Measurements from ENCODE around the gene ELF1. TPM values are rescaled to one million over a fixed set of nuclear protein-coding genes. Genes with fewer than 3 reads are reported as not detected.
A peak's percentile ranks its signal among the peaks of the same experiment; 100 is the strongest.
"Not testable (repeated sequence)": the region's sequence is repeated elsewhere in the genome, so short reads cannot be mapped to it uniquely, and the experiment has no call there.

ELF1 gene
- total and polyA plus RNA-seq, 5 experiments from 2014 or later = 127 to 200 (median 155) TPM

DNA sequence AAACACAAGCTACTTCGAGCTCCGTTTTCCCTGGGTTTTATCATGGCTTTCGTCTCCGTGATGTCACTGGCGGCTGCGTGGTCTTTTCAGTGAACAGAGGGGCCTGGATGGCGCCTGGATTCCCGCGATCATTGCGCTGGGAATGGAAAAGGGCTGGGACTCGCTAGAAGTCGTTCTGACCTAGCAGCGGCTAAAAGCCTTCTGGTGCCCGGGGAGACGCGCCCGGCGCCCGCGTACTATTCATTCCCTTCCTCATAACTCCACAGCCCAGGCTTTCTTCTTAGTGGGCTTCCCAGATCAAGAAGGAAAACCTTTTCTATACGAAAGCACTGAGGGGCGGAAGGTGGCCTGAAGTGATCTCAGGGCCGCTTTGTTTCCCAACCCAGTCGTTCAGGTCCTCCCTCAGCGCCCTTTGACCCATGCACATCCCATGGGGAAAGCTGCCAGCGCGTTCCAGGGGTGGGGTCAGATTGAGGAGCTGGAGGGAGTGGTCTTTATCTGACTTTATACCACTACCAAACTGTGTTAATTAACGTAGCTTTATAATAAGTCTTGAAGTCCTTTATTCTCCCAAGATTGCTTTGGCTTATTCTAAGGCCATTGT lies 96.6 kb downstream of the ELF1 start:
- peak overlapping the region; percentile 43 to 97 (median 73) for H3K4me3 Mint-ChIP-seq
- H3K36me3 Mint-ChIP-seq = peaks cover 0 to 2% (median 2%) of the 10 kb centered on the region in 3 donors
- DNase-seq (peak in 2 of 10 donors; percentile 11 to 13), ATAC-seq (no peak)
- peaks cover 0 to 2% (median 0%) of the 10 kb centered on the region in 9 donors for H3K9me3 Mint-ChIP-seq
- H3K4me1 Mint-ChIP-seq = peaks cover 11 to 27% (median 24%) of the 10 kb centered on the region in 4 donors
- H3K27me3 Mint-ChIP-seq = no peaks in the 10 kb centered on the region
- POLR2A ChIA-PET = interaction anchor here (1.0 to 2.9 kb wide), 9 partner anchors 12 to 435 kb away, joined by 3 to 26 read pairs (median 9); partner anchors contain the start of genes ELF1, MRPS31, SLC25A15 and WBP4
- peak overlapping the region; percentile 27 to 98 (median 78) for H3K27ac Mint-ChIP-seq

DNA sequence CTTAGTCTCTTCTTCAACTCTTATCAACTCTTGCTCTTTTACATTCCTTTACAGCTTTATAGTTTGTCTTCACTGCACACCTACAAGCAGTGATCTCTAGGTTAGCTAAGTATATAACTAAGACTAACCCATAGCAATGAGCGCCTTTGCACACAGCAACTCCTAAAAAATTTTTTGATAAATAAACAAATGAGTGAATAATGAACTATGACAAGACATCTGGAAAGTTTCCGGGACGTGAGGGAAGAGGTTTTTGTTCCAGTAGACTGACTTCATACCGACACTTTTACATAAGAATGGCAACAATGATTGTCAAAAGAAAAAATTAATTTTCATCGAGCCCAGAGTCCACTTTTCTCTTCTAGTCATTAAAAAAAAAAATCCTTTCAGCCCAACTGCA lies 98.3 kb downstream of the ELF1 start:
- H3K36me3 Mint-ChIP-seq = peaks cover 0 to 9% (median 2%) of the 10 kb centered on the region in 3 donors
- POLR2A ChIA-PET = interaction anchor here (0.8 to 2.9 kb wide), 10 partner anchors 14 to 151 kb away, joined by 3 to 26 read pairs (median 9); partner anchors contain the start of genes ELF1, MRPS31, SLC25A15 and WBP4
- DNase-seq (no peak), ATAC-seq (no peak)
- H3K9me3 Mint-ChIP-seq = no peaks in the 10 kb centered on the region
- H3K27me3 Mint-ChIP-seq = no peaks in the 10 kb centered on the region
- H3K27ac Mint-ChIP-seq = peak overlapping the region; percentile 93 to 98 (median 96)
- H3K4me1 Mint-ChIP-seq = peaks cover 20 to 39% (median 38%) of the 10 kb centered on the region in 4 donors
- peak overlapping the region; percentile 94 to 99 (median 96) for H3K4me3 Mint-ChIP-seq

DNA sequence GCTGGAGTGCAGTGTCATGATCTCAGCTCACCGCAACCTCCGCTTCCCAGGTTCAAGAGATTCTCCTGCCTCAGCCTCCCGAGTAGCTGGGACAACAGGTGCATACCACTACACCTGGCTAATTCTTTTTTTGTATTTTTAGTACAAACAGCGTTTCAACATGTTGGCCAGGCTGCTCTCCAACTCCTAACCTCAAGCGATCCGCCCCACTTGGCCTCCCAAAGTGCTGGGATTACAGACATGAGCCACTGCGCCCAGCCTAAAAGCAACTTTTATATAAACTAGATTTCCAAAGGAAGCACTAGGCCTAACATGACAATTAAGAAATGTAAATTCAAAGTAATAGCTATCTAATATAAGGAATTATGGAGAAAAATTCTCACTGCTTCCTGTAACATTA lies 99.2 kb downstream of the ELF1 start:
- not testable (repeated sequence) for H3K27ac Mint-ChIP-seq, H3K27me3 Mint-ChIP-seq, DNase-seq, H3K36me3 Mint-ChIP-seq, ATAC-seq, H3K9me3 Mint-ChIP-seq
- Mint-ChIP-seq H3K4me1 (peaks cover 23 to 48% (median 41%) of the 10 kb centered on the region in 4 donors), H3K4me3 (peak overlapping the region; percentile 60 to 99 (median 96))
- POLR2A ChIA-PET = interaction anchor here (1.3 to 2.9 kb wide), 2 partner anchors 122 to 130 kb away, joined by 3 to 13 read pairs; partner anchors contain the start of gene SLC25A15

DNA sequence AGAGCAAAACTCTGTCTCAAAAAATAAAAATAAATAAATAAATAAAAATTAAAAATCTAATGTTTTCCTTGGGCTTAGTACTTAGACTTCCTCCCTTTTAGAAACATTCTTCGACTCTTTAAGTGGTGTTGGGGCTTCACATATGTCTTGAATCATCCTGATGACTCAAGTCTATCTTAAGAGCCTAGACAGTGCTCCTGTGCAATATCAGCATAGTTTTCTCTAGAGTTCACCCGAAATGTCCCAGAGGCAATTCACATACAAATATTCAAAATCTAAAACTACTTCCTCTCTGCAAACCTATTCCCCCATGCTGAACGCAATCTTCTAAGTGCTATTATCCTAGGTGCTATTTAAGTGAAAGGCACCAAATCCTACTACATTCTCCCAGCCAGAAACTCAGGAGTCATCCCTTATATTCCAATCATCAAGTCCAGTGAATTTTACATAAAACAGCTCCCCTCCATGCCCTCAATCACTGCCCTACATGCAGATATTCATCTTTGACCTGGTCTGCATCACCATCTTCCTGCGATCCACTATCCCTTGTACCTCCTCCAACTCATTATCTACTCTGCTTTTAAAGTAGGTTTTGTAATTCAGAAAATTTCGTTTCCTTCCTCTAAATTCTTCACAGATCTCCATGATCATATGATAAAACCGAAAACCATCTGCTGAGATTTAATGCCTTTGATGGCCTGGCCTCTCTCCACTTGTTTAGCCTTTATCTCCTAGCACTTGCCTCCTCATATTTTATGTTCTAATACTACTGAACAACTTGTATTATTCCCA lies 102.7 kb downstream of the ELF1 start:
- ATAC-seq (no peak), DNase-seq (no peak)
- peaks cover 26 to 47% (median 38%) of the 10 kb centered on the region in 4 donors for H3K4me1 Mint-ChIP-seq
- no peaks in the 10 kb centered on the region for H3K27me3 Mint-ChIP-seq
- H3K36me3 Mint-ChIP-seq = peaks cover 0 to 12% (median 2%) of the 10 kb centered on the region in 3 donors
- peak overlapping the region in 4 of 10 donors; percentile 5 to 58 (median 51) for H3K27ac Mint-ChIP-seq
- H3K4me3 Mint-ChIP-seq = no peak overlapping the region
- no peaks in the 10 kb centered on the region for H3K9me3 Mint-ChIP-seq
- POLR2A ChIA-PET = no interaction called here

DNA sequence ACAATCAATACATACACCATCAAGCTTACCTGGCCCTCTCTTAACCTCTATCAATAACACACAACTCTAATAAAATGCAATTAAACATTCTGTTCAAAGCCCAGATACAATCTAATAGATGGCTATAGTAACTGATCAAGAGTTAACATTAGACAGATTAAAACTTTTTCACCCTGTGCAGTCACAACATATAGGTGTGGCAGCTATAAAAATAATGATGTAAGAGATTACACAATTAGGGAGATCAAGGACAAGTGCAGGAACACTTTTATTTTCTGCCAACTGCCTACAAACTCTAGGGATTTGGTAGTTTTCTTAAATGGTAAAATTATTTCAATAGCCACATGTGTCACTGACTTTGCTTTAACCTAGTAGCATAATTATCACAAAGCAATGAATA lies 104.3 kb downstream of the ELF1 start:
- H3K9me3 Mint-ChIP-seq, H3K4me3 Mint-ChIP-seq, ATAC-seq, POLR2A ChIA-PET, DNase-seq, H3K27me3 Mint-ChIP-seq, H3K27ac Mint-ChIP-seq: not testable (repeated sequence)
- Mint-ChIP-seq H3K36me3 (peaks cover 0 to 12% (median 2%) of the 10 kb centered on the region in 3 donors), H3K4me1 (peaks cover 19 to 41% (median 28%) of the 10 kb centered on the region in 4 donors)

DNA sequence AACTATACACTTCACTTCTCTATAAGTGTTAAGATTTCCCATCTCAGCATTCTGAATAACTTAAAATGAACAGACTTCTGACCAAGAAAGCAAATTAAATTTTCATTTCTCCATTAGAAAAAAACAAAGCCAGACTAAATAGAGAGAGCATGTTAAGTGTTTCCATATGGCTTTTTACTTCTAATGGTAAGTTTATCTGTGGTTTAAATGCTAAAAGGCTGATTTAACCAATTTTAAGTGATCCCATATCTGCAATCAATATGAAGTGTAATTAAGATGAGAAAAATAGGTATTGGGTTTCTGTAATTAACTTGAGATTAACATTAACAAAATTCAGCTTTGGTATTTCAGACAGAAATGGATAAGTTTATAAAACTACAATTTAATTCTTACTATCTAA lies 107.8 kb downstream of the ELF1 start:
- Mint-ChIP-seq H3K9me3 (no peaks in the 10 kb centered on the region), H3K4me1 (peaks cover 10 to 33% (median 18%) of the 10 kb centered on the region in 4 donors), H3K36me3 (peaks cover 0 to 13% (median 0%) of the 10 kb centered on the region in 3 donors), H3K27ac (peak overlapping the region in 2 of 10 donors; percentile 6 to 21), H3K27me3 (no peaks in the 10 kb centered on the region), H3K4me3 (no peak overlapping the region)
- no peak for DNase-seq
- ATAC-seq = no peak
- POLR2A ChIA-PET = interaction anchor here (0.6 kb wide), 1 partner anchor 28 kb away, joined by 3 read pairs; no protein-coding TSS in a partner anchor

DNA sequence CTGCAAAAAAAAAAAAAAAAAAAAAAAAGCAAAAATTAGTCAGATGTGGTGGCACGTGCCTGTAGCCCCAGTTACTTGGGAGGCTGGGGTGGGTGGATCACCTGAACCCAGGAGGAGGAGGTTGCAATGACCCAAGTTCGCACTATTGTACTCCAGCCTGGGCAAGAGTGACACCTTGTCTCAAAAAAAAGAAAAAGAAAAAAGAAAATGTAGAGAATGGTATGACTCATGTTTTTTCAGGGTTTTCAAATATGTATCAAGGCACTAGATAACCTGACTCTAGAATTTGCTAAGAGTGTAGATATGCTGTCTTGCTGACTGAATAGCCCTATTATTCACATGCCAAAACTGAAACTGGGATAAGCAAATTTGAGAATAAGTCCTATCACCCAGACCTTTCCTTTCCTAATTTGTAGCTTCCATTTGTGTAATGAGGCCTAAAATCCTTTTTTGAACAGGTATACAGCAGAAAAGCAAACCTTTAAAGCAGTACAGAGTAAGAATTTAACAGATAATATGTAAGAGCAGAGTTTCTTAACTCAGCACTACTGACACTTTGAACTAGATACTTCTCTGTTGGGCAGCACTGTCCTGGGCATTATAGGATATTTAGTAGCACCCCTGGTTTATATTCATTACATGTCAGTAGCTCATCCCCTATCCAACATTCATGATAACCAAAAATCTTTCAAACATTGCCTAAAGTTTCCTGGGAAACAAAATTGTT lies 108.6 kb downstream of the ELF1 start:
- POLR2A ChIA-PET = no interaction called here
- ATAC-seq = no peak
- no peaks in the 10 kb centered on the region for H3K9me3 Mint-ChIP-seq
- peaks cover 0 to 14% (median 0%) of the 10 kb centered on the region in 3 donors for H3K36me3 Mint-ChIP-seq
- peak overlapping the region in 1 of 10 donors; percentile 21 for H3K27ac Mint-ChIP-seq
- no peak for DNase-seq
- no peak overlapping the region for H3K4me3 Mint-ChIP-seq
- no peaks in the 10 kb centered on the region for H3K27me3 Mint-ChIP-seq
- peaks cover 8 to 27% (median 15%) of the 10 kb centered on the region in 4 donors for H3K4me1 Mint-ChIP-seq

DNA sequence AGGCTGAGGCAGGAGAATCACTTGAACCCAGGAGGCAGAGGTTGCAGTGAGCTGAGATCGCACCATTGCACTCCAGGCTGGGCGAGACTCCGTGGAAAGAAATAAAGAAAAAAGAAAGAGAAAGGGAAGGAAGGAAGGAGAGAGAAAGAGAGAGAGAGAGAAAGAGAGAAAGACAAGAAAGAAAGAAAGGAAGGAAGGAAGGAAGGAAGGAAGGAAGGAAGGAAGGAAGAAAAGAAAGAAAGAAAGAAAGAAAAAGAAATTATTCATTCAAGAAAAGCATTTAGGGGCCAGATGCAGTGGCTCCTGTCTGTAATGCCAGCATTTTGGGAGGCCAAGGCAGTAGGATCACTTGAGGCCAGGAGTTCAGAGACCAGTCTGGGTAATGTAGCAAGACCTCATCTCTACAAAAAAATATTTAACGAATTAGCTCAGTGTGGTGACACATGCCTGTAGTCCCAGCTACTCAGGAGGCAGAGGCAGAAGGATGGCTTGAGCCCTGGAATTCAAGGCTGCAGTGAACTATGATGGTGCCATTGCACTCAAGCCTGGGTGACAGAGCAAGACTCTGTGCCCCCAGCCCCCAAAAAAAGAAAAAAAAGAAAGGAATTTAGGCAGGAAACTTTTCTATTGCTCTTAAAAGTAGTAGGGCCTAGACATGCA lies 109.4 kb downstream of the ELF1 start:
- Mint-ChIP-seq H3K36me3 (peaks cover 0 to 16% (median 0%) of the 10 kb centered on the region in 3 donors), H3K27ac (peak overlapping the region in 2 of 10 donors; percentile 69 to 79), H3K4me1 (peaks cover 5 to 18% (median 11%) of the 10 kb centered on the region in 4 donors)
- H3K4me3 Mint-ChIP-seq, ATAC-seq, DNase-seq, H3K9me3 Mint-ChIP-seq, H3K27me3 Mint-ChIP-seq: not testable (repeated sequence)
- POLR2A ChIA-PET = interaction anchor here (0.8 kb wide), 1 partner anchor 16 kb away, joined by 8 read pairs; no protein-coding TSS in a partner anchor

DNA sequence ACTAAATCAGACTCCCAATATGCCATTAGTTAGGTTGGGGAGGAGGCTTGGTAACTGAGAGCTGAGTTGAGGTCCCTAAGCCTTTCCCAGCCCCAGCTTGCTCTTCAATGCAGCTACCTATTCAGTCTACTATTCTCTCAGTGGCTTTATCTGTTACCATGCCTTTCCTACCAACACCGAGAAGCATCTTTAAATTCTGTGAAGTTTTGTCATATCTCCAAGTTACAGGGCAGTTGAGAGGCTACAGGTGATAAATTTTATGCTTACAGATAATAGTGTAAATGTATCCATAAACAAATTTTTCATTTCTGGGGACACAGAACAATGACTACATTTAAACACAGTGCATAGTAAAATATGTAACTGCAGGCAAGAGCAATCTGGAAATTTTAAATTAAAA lies 110.6 kb downstream of the ELF1 start:
- Mint-ChIP-seq H3K27ac (no peak overlapping the region), H3K4me3 (no peak overlapping the region), H3K4me1 (peaks cover 5 to 17% (median 11%) of the 10 kb centered on the region in 4 donors), H3K36me3 (peaks cover 0 to 16% (median 0%) of the 10 kb centered on the region in 3 donors), H3K9me3 (no peaks in the 10 kb centered on the region), H3K27me3 (no peaks in the 10 kb centered on the region)
- DNase-seq = no peak
- no peak for ATAC-seq
- POLR2A ChIA-PET = no interaction called here

DNA sequence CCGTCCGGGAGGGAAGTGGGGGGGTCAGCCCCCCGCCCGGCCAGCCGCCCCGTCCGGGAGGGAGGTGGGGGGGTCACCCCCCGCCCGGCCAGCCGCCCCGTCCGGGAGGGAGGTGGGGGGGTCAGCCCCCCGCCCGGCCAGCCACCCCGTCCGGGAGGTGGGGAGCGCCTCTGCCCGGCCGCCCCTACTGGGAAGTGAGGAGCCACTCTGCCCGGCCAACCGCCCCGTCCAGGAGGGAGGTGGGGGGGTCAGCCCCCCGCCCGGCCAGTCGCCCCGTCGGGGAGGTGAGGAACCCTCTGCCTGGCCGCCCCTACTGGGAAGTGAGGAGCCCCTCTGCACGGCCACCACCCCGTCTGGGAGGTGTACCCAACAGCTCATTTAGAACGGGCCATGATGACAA lies 118.1 kb downstream of the ELF1 start:
- H3K36me3 Mint-ChIP-seq, H3K9me3 Mint-ChIP-seq, ATAC-seq, POLR2A ChIA-PET, H3K27ac Mint-ChIP-seq, H3K4me1 Mint-ChIP-seq, H3K27me3 Mint-ChIP-seq, DNase-seq, H3K4me3 Mint-ChIP-seq: not testable (repeated sequence)

DNA sequence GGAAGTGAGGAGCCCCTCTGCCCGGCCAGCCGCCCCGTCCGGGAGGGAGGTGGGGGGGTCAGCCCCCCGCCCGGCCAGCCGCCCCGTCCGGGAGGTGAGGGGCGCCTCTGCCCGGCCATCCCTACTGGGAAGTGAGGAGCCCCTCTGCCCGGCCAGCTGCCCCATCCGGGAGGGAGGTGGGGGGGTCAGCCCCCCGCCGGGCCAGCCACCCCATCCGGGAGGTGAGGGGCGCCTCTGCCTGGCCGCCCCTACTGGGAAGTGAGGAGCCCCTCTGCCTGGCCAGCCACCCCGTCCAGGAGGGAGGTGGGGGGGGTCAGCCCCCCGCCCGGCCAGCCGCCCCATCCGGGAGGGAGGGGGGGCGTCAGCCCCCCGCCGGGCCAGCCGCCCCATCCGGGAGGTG lies 118.5 kb downstream of the ELF1 start:
- H3K27ac Mint-ChIP-seq, ATAC-seq, DNase-seq, POLR2A ChIA-PET, H3K36me3 Mint-ChIP-seq, H3K9me3 Mint-ChIP-seq, H3K4me3 Mint-ChIP-seq, H3K27me3 Mint-ChIP-seq: not testable (repeated sequence)
- H3K4me1 Mint-ChIP-seq = peaks cover 0 to 12% (median 9%) of the 10 kb centered on the region in 4 donors

DNA sequence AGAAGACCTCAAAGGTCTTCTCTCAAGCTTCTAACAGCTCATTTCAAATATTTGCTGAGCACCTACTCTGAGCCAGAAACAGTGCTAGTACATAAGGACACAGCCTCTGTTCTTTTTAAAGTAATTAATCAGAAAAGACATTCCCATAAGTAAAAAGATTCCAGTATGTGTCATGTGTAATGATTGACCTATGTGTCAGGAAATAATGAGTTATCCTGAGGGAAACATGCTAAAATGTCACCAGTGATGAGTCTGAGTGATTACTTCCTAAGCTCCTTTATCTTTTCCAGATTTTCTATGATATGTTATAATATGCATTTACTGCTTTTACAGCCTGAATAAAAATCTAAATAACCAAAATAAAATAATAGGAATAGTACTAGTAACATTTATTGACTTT lies 122.1 kb downstream of the ELF1 start:
- H3K4me3 Mint-ChIP-seq = no peak overlapping the region
- DNase-seq (no peak), ATAC-seq (no peak)
- H3K9me3 Mint-ChIP-seq = peaks cover 0 to 3% (median 0%) of the 10 kb centered on the region in 9 donors
- POLR2A ChIA-PET = no interaction called here
- H3K4me1 Mint-ChIP-seq = peaks cover 0 to 18% (median 12%) of the 10 kb centered on the region in 4 donors
- no peaks in the 10 kb centered on the region for H3K27me3 Mint-ChIP-seq
- peak overlapping the region in 1 of 10 donors; percentile 57 for H3K27ac Mint-ChIP-seq
- peaks cover 0 to 6% (median 5%) of the 10 kb centered on the region in 3 donors for H3K36me3 Mint-ChIP-seq
